ENCODE data around the gene STXBP6.
"Not testable (repeated sequence)": the region's sequence is repeated elsewhere in the genome, so short reads cannot be mapped to it uniquely, and the experiment has no call there.

The STXBP6 gene

DNA sequence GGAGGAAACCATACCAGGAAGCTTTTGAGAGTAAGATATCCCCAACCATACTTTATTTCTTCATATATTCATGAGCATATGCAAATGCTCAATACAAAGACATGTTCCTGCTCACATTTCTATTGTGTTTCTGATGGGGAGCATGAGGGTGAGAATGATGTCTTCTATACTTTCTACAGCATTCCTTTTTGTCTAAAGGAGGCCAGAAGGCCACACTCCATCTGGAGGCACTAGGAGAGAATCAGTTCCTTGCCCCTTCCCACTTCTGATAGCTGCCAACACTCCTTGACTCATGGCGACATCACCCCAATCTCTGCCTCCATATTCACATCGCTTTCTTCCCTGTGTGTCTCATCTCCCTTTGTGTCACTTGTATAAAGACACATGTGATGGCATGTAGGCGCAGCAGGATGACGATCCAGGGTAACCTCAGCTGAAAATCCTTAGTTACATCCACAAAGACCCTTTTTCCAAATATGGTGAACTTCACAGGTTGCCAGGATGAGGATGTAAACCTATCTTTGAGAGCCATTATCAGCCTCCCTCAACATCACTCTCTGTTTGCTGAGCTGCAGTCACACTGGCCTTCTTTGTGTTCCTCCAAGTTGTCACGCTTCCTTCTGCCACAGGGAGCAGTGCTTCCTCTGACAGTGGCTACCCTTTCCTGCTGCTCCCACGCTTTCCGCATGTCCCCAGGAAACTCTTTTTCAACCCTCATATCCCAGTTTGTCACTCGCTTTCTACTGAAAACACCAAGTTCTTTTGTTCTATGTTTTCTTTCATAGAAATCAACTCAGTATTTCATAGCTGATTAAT lies 96.9 kb downstream of the STXBP6 start:
- DNase-seq, result no peak

DNA sequence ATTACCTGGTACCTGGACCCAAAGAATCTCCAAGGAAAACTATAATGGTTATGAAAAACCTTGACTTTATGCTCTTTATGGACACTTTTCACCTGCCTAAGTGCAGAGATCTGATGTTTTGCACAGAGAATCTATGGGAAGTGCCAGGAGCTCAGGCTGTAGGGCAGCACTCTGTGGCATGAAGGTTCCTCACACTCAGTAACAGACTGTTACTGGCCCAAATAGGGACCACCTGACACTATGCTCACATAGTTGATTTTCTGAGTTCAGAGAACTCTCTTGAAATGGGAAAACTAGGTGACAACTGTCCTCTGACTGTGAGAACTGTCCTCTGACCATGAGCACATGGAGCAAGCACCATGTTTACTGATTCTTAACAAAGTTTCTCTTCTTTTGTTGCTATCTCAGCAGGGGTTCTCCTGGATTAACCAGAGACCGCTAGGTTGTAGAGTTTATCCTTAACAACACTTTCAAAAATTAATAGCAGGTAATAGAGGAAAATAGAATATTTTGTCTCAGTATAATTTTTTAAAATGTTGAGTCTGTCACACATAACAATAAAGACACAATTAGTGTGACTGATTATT lies 101.6 kb downstream of the STXBP6 start:
- no peak for DNase-seq

DNA sequence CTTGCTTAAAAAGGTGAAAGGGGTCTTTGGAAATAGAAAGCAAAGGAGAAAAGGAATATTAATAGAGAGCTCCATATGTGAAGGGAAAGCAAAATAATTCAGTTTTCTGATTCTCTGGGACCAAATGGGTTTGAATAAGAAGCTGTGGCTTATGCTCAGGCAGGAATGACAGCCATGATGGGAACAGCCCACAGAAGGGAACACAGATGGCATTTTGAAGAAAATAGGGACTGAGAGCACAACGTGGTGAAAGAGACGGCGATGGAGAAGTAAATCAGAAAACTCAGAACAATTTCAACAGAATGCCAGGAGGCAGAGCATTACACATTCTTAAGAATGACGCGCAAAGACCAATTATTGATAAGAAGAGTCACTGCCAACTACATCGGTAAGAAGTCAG lies 102.8 kb downstream of the STXBP6 start:
- DNase-seq, result no peak

DNA sequence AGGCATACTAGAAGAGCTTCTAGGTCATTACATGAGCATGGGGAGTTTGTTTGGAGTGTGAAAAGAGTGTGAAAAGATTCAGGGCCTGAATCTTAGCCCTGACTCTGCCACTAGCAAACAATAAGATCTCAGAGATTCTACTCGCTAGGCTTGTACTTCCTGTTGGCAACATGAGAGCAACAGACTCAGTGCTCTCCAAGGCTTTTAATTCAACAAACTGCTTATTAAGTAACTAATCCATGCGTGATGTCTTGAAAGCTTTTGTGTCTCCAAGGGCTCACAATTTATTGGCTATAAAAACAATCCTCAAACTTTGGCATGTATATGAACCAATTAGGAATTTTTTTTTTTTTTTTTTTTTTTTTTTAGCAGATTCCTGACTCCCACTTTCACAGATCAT lies 105.1 kb downstream of the STXBP6 start:
- no peak for DNase-seq

DNA sequence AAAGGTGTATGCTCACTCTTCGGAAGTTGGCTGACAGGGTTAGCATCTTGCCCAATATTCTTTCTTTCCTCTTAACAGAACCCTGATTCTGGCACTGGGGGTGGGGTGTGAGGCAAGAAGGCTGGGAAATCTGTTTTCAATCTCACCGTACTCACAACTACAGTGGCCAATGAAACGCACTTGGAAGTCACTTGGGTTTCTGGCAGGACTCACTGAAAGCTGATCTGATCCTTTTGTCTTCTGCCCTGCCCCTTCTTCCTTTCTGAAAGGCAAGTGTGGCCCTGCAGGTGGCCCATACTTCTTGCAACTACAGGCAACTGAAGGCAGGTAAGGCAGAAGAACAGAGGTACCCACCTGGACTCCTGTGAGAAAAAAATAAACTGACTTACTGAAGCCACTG lies 106.9 kb downstream of the STXBP6 start:
- no peak for DNase-seq

DNA sequence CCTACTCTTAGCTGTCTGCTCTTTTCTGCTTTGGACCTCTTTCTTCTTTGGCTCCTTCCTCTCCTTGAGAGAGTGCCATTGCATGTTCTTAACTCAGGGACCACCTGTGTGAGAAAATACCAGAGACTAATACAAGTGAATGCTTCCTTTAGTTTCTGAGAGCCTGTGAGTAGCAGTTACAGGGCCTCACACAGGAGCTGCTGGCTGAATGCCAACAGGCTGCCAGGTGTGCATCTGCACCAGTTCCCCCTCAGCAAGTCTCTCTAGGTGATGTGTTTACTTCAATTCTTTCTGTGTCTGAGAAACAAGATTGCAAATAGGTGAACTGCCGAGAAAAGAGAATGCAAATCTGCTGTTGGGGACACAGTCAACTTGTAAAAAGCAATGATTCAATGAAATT lies 108.2 kb downstream of the STXBP6 start:
- no peak for DNase-seq

DNA sequence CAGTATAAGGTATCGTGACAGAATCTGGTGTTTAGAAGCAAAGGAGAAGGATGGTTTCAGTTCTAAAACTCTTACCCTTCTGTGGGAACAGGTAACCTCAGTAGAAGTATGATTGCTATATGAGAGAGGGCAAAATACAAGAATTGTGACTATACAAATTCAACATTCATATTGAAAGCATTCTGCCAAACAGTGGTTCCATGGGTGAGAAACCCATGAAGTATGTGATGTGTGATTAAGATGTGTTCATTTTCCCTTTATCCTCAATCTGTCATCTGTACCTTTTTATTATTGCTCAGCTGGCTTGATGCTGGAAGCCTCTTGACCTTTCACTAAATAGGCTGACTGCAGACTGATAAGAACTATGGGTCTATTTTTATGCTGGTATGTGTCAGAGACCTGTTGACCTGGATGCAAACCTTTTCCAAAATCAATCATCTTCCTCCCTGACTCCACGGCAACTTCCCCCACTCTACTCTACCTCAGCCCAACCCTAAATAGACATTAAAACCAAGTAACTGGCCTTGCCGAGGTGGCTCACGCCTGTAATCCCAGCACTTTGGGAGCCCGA lies 109.6 kb downstream of the STXBP6 start:
- no peak for DNase-seq

DNA sequence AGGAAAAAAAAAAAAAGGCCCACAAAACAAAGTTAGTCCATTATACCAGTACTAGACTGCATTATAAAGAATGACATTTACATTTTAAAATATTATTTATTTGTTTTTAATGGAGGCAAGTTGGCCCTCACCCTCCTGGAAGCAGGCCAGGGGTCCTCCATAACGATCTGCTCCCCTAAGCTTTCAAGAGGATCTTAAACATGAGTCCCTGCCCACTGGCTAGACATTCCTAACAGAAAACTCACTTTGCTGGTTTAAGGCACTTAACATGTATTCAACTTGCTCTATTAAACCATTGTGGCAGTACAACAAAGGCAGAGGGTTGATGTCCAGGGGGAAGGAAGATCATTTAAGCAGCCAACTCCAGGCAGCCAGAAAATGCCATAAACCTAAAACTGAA lies 111.4 kb downstream of the STXBP6 start:
- no peak for DNase-seq

DNA sequence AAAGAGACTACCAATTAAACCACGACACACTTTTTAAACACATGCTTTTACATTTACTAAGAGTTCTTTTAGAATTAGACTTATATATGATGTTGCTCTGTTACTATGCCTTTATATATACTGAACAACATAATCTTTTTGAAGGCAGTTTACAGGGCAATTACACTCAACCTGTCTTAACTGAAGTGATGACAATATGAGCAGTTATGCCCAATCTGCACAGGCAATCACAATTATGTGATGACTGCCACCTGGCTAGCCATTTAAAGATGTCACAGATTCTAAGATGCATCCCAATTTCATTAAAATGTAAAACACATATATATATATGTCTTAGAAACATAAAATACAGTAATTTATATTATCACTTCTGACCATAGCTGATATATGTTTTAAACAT lies 112.6 kb downstream of the STXBP6 start:
- no peak for DNase-seq

DNA sequence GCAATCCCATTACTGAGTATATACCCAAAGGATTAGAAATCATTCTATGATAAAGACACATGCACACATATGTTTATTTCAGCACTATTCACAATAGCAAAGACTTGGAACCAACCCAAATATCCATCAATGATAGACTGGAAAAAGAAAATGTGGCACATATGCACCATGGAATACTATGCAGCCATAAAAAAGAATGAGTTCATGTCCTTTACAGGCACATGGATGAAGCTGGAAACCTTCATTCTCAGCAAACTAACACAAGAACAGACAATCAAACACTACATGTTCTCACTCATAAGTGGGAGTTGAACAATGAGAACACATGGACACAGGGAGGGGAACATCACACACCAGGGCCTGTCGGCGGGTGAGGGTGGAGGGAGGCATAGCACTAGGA lies 113.2 kb downstream of the STXBP6 start:
- not testable (repeated sequence) for DNase-seq

DNA sequence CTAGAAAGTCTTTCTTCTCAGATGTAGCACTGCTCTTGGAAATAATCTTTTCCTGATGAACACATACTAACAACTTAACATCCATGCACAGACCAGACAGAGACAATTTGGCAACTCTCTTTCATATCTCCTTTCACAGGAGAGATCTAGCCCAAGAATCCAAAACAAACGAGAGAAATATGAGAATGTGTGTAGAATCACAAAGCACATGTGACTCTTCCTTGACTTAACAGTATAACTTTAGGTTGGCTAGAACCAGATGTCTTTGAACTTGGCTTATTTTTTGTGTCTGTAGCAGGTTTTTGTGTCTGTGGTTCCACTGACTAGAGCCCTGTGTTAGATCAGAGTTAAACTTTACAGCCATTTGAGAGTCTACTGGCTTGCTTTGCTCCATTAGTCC lies 114.2 kb downstream of the STXBP6 start:
- no peak for DNase-seq

DNA sequence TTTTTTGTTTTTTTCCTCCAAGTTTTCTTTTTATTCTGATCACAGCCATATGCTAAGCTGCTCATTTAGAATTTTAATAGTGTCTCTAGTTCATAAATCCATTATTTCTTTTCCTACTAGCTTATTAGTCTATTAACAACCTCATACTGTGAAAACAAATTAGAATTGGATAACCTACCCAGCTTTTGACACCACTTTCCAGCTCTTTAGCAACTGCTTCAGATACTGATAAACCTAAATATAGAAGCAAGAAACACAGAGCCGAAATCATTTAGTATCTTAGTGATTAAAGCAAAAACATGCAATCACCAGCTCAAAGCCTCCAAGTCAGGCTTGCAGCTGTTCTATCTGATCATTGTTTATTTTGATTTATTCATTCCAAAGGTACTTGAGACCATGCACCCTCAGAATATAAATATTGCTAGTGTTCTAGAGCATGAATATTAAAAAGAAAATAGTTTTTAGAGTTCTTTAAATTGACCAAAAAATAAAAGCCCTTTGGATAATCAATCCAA lies 121.5 kb downstream of the STXBP6 start:
- DNase-seq, result no peak

DNA sequence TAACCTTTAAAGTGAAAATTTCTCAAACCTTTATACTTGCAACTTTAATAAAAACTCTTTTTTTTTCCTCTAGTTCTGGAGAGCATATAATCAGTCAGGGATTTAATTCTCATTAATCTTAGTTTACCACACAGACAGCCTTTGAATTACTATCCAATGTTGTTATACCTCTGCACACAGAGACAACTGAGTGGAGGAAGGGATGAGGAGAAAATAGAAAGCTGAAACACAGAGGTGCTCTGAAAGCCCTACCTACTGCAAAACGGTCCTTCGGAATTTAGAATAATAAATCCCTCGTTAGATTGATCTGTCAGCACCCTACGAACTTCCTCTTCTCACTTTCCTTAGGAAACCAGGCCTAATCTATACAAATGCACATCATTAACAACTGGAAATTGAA lies 122.1 kb downstream of the STXBP6 start:
- DNase-seq, result no peak

DNA sequence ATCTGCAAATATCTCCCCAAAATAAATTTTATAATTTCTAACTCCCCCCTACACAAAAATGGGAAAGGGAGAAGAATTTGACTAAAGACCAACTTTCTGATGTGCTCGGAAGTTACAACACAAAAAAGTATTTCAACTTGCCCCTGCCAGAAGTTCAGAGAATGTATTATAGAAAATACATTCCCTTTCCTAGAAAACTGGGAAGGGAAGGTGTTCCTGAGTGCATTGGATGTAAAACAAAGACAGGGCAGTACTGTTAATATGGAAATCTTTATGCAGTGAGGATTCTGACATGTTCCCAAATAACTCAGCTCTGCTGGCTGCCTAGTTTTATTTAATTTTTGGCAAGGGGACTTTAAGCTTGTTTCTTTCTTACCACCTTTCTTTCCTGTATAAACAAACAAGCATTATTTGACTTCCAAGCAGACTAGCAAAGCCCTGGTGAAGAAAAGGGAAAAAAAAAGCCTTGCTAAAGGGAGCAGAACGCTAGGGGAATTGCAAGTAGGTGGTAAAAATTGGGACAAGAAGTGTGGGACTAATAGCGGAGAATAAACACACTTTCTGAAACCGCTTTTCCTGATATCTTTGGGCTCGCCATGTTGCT lies 124.1 kb downstream of the STXBP6 start:
- no peak for DNase-seq

DNA sequence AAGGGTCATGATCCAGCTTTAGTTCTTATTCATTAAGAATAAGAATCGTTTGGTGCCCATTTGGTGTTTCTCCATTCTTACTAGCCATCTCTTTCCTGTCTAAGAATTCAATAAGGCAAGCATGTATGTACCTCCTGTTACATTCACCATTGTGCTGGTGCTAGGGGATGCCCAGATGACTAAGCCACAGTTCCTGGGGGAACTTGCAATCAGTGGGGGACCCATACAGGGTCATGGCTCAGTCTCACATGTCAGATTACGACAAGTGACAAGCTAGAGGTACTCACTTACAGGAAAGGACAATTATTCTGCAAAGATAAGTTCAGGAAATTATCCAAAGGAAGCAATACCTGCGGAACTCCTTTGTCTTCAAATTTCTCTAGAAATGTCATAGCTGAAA lies 125.4 kb downstream of the STXBP6 start:
- DNase-seq, result no peak

DNA sequence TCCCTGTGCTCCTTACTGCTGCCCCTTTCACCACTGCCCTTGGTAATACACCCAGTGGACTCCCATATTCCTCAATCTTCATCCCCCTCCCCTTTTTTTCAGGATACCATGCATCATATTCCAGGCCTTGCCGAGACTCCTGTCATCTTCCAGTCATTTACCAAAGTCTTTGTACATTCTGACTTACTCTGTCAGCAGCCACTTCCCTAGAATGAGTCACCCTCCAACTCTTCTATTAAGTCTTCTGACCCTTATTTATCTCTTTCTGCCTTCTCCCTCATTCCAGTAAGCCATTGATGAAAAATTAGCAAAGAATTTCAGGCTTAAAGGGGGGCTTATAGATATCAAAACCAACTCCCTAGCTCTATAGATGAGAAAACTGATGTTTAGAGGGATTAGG lies 128.0 kb downstream of the STXBP6 start:
- no peak for DNase-seq

DNA sequence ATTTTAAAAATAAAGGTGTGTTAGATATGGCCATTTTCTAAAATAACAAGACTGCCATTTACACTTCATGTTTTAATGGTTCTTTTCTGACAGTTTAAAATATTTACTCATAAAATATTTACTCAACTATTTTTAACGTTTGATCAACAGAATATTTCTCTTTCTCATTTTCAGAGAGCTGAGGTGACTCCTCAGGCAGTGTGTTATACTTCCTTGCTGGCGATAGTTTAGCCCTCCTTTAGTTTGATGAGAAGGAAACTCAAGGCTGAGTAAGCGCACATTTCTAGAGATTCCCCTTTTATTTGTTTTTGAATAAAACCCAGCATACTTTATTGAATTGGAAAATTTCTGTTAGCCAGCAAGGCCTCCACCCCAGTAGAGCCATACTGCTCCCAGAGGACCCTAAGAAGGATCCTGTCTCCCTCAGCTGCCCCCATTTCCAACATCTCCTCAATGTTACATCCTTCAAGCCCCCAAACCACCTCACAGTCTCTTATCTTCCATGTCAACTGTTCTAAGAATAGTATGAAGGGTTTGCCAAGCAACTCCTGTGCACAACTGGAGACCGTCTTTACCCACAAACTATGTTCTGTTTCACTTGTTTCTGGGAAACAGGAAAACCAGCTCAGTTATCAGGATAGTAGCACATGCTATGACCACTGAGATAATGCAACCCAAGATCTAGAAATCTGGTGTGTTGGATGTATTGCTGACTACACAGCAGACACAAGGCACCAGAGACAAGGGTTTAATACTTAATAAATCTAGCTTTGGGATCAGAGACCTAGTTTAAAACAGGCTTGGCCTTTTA lies 129.5 kb downstream of the STXBP6 start:
- no peak for DNase-seq

DNA sequence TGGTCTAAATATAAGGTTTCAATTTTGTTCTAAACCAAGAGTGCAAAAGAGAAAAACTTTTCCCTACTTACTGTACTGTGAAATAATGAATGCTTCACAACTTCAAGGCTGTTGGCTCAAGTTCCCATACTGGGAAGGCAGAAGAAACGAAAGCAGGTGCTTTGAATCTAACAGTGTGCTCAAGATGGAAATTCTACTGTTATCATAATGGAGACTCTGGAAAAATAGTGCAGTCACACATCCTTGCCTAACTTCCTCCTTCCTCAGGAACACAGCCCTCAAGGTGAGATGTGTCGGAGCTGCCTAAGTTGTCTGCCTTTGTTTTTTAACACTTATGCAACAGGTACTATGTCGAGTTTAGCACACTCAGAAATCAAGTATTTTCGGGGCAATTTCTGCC lies 131.1 kb downstream of the STXBP6 start:
- no peak for DNase-seq

DNA sequence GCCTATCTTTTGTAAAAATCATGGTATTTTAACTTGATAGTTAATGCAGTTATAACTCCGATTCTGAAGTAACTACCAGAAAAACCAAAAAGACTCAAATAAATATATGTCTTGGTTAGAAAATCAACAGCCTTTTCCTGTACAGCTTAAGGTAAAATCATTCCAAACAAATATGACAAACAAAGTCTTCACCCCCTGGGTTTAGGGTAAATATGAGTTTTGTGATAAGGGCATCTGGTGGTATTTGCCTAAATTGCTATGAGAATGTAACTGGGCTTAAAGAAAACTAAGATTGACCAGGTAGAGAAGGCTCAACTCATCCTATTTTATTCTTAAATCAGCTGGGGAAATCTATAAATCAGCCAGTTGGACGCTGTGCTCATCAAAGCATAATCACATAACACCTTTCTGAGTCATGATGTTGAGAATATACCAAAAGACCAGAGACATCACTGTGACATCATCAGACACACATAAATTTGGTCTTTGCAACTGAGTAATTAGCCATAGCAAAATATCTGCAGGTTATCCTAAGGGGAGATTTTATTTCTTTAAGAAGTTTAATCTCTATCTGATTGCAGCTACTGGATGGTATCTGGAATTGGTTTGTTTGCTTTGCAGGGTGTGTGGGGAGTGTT lies 133.9 kb downstream of the STXBP6 start:
- DNase-seq, result no peak

DNA sequence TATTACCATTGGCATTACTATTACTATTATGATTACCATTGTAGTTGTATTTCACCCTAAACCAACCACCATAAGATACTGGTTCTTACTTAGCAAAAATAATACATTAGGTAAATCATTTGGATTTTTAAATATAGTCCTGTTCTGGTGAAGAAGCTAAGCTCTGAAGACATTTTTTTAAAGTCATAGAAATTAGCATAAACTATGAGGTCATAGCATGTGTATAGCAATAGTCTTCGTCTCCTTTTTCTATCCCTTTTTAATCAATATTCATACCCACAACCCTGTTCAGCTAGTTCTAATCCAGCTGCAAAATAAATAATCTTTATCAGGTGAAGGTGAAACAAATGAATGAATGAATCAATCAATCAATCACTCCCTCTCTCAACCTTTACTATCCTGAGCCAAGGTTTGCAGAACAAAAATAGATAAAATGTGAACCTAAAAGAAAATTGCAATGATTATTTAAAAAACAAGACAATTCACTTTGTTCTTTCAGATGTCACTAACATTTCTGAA lies 134.5 kb downstream of the STXBP6 start:
- no peak for DNase-seq

DNA sequence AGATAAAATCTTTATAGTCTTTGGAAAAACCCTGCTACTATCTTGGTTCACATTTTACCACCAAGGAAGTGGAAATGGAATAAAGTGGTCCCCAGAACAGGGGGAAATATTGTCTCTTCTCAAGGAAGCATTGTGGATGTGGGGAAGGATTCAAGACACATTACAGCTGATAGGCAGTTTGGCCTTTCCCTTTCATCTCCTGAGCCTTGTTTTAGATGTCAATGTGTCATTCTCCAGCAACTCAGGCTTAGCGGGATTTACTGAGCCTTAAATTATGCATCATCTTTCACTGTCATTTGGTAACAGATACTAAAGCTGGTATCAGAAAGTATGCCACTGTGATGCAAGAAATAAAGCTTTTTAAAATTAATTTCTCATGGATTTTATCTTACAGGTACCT lies 136.2 kb downstream of the STXBP6 start:
- no peak for DNase-seq

DNA sequence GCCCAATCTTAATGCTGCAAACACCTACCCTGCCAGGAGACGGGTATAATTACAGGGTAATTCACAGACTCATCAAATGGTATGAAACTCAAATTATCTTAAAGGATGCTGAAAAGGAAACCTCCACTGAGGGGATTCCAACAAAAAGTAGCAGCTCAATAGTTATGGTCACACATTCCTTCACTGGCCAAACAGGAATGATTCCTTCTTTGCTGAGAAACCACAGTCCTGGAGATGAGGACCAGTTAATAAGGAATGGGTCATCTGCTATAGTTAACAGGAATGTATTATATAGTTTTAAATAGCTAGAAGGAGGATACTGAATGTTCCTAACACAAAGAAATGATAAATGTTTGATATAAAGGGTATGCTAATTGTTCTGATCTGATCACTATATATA lies 136.9 kb downstream of the STXBP6 start:
- no peak for DNase-seq

Measured in right forelimb (tissue), 1 donor.